Measurements from ENCODE around the gene PIGU.

DNA sequence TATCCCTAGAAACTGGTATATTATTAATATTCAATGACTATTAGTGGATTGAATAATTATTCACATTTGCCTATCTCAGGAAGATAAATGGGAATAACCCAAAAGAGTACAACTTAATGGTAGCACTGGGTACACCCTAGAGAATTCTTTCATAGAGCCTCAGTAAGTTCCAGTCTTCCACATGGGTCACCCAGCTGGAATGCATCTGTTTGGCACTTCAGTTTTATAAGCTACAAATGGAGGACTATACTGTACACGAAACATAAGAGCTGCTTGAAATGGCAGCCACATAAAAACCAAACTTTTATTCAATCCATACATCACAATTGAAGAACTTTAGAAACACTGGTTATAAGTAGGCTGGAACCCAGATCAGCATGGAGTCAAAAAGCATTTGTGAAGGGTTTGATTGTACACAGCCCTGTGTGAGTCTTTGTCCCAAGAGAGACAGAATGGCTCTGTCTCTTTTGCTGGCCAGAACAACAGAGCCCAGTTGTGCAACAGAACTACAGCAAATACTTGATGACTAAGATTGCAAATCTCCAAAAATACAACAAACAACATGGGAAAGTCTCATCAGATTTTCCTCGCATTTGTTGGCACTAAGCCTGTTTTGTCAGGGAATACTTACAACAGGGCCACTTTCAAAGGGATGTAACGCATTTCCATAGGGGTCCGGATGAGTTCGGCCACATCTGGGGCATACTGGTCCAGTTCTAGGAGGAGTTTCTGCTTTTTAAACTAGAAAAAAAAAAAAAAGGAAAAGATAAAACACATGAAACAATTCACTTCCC is 39.5 kb downstream of the PIGU start:
- TF ChIP-seq TAF1 (IDR thresholded peaks at IDR 0.05; ENCODE audit: borderline replicate concordance, insufficient read depth, low read length) (no peak), POLR2AphosphoS5 (IDR thresholded peaks at IDR 0.05; ENCODE audit: low read depth, low read length) (no peak), FOXP2 (optimal IDR thresholded peaks at IDR 0.05; ENCODE audit: borderline replicate concordance, extremely low read depth, extremely low read length, insufficient read depth) (no peak)

Data from PFSK-1 (cell line).